ENCODE measurements around the gene PEAK3.

The PEAK3 gene

GRCh38 chr19:2312820-2313501 lies 31.0 kb upstream of the PEAK3 start:
- no peak for DNase-seq

- no peak for DNase-seq
These were observed 29.1 kb upstream of the PEAK3 start for GRCh38 chr19:2311093-2311492.

- no peak for DNase-seq
These were observed 27.9 kb upstream of the PEAK3 start for GRCh38 chr19:2309734-2310362.

GRCh38 chr19:2308114-2308556 lies 26.2 kb upstream of the PEAK3 start, which contains the start of gene LINGO3:
LINGO3 (minus strand) TSS chr19:2308154; CDS start chr19:2291776, 16,378 bp downstream.
- no peak for DNase-seq

- DNase-seq: no peak
These were observed 25.6 kb upstream of the PEAK3 start for GRCh38 chr19:2307518-2308012.

GRCh38 chr19:2306971-2307370 lies 25.0 kb upstream of the PEAK3 start:
- no peak for DNase-seq

GRCh38 chr19:2306281-2306806 lies 24.4 kb upstream of the PEAK3 start:
- DNase-seq: no peak

- DNase-seq: no peak
These were observed 23.7 kb upstream of the PEAK3 start for GRCh38 chr19:2305452-2306280.

- DNase-seq: no peak
These were observed 21.3 kb upstream of the PEAK3 start for GRCh38 chr19:2303211-2303798.

- no peak for DNase-seq
These were observed 20.6 kb upstream of the PEAK3 start for GRCh38 chr19:2302319-2303210.

GRCh38 chr19:2300533-2300932 lies 18.6 kb upstream of the PEAK3 start:
- DNase-seq: no peak

GRCh38 chr19:2296141-2296540 lies 14.2 kb upstream of the PEAK3 start:
- DNase-seq: no peak

GRCh38 chr19:2294687-2295335 lies 12.8 kb upstream of the PEAK3 start:
- DNase-seq: peak; percentile 33

GRCh38 chr19:2291185-2291751 lies 9.3 kb upstream of the PEAK3 start:
- no peak for DNase-seq

- DNase-seq: no peak
These were observed 8.6 kb upstream of the PEAK3 start for GRCh38 chr19:2290441-2291184.

- no peak for DNase-seq
These were observed 7.9 kb upstream of the PEAK3 start for GRCh38 chr19:2289714-2290435.

- no peak for DNase-seq
These were observed 7.1 kb upstream of the PEAK3 start for GRCh38 chr19:2288818-2289713.

GRCh38 chr19:2288338-2288817 lies 6.4 kb upstream of the PEAK3 start:
- no peak for DNase-seq

Measured in amniotic stem cell (primary cell).